SK-N-SH treated with all-trans-retinoic acid at 6 μM for 48 hours (cell line): ENCODE measurements around the gene PLGRKT.

Experiments used
- ATAC-seq: fragments of 200-7000 bp; cut with Tn5 transposase; 3 replicates; pipeline ENCODE4 v1.9.1; 2020; ENCODE audit warnings: mild to moderate bottlenecking, moderate library complexity
- ARNTL ChIP-seq: fragments of 450-650 bp; formaldehyde crosslinking; IDR thresholded peaks from 2 replicates; pipeline ENCODE4 v1.5.0; 2020; ENCODE audit warnings: low read depth, mild to moderate bottlenecking, moderate library complexity, borderline replicate concordance
- BACH2 ChIP-seq: fragments of 250-450 bp; sonication (Bioruptor Pico); IDR thresholded peaks from 2 replicates; pipeline ENCODE4 v1.9.0; 2021; ENCODE audit warnings: mild to moderate bottlenecking, borderline replicate concordance
- CSDC2 ChIP-seq: fragments of 250-450 bp; sonication (Bioruptor Pico); IDR thresholded peaks from 2 replicates; pipeline ENCODE4 v1.5.0; 2020; ENCODE audit warnings: mild to moderate bottlenecking, moderate library complexity
- CSRNP3 ChIP-seq: fragments of 250-450 bp; sonication (Bioruptor Pico); IDR thresholded peaks from 2 replicates; pipeline ENCODE4 v1.5.1; 2021; ENCODE audit warnings: mild to moderate bottlenecking, moderate library complexity
- ESRRG ChIP-seq: fragments of 250-450 bp; sonication (Bioruptor Pico); IDR thresholded peaks from 2 replicates; pipeline ENCODE4 v1.6.1; 2021; ENCODE audit warnings: mild to moderate bottlenecking
- GLIS3 ChIP-seq: fragments of 250-450 bp; sonication (Bioruptor Pico); IDR thresholded peaks from 2 replicates; pipeline ENCODE4 v1.5.0; 2020; ENCODE audit warnings: mild to moderate bottlenecking, moderate library complexity
- ISL1 ChIP-seq: fragments of 250-450 bp; sonication (Bioruptor Pico); IDR thresholded peaks from 2 replicates; pipeline ENCODE4 v2.1.2; 2022; ENCODE audit warnings: mild to moderate bottlenecking, moderate library complexity
- OSR1 ChIP-seq: fragments of 250-450 bp; sonication (Bioruptor Pico); IDR thresholded peaks from 2 replicates; pipeline ENCODE4 v1.8.0; 2022; ENCODE audit warnings: moderate library complexity, mild to moderate bottlenecking, inconsistent platforms
- PATZ1 ChIP-seq: fragments of 250-450 bp; sonication (Bioruptor Pico); IDR thresholded peaks from 2 replicates; pipeline ENCODE4 v1.8.0; 2020; ENCODE audit warnings: mild to moderate bottlenecking, moderate library complexity, borderline replicate concordance
- POU6F1 ChIP-seq: fragments of 250-450 bp; sonication (Bioruptor Pico); IDR thresholded peaks from 2 replicates; pipeline ENCODE4 v1.8.0; 2021; ENCODE audit warnings: low read depth, mild to moderate bottlenecking, moderate library complexity, borderline replicate concordance
- PPARA ChIP-seq: fragments of 250-450 bp; sonication (Bioruptor Pico); IDR thresholded peaks from 2 replicates; pipeline ENCODE4 v1.5.0; 2020; ENCODE audit warnings: mild to moderate bottlenecking, borderline replicate concordance
- RARB ChIP-seq: fragments of 250-450 bp; sonication (Bioruptor Pico); IDR thresholded peaks from 2 replicates; pipeline ENCODE4 v1.8.0; 2021; ENCODE audit warnings: mild to moderate bottlenecking, moderate library complexity
- SNAI2 ChIP-seq: fragments of 250-450 bp; sonication (Bioruptor Pico); IDR thresholded peaks from 2 replicates; pipeline ENCODE4 v1.5.0; 2020; ENCODE audit warnings: mild to moderate bottlenecking, moderate library complexity
- TCF4 ChIP-seq: fragments of 250-450 bp; sonication (Bioruptor Pico); IDR thresholded peaks from 2 replicates; pipeline ENCODE4 v1.8.0; 2021; ENCODE audit warnings: mild to moderate bottlenecking, moderate library complexity, borderline replicate concordance
- TOX ChIP-seq: fragments of 250-450 bp; sonication (Bioruptor Pico); IDR thresholded peaks from 2 replicates; pipeline ENCODE4 v1.8.0; 2021; ENCODE audit warnings: mild to moderate bottlenecking, moderate library complexity, borderline replicate concordance
- ZC3H10 ChIP-seq: fragments of 250-450 bp; sonication (Bioruptor Pico); IDR thresholded peaks from 2 replicates; pipeline ENCODE4 v1.5.1; 2021; ENCODE audit warnings: mild to moderate bottlenecking, moderate library complexity
- ZFP3 ChIP-seq: fragments of 250-450 bp; sonication (Bioruptor Pico); IDR thresholded peaks from 2 replicates; pipeline ENCODE4 v1.5.0; 2020; ENCODE audit warnings: mild to moderate bottlenecking, moderate library complexity
- ZNF565 ChIP-seq: fragments of 450-650 bp; formaldehyde crosslinking; conservative IDR thresholded peaks from 2 replicates; pipeline ENCODE4 v1.5.0; 2020; ENCODE audit warnings: low read depth, mild to moderate bottlenecking, moderate library complexity
- ZNF70 ChIP-seq: fragments of 450-650 bp; formaldehyde crosslinking; IDR thresholded peaks from 2 replicates; pipeline ENCODE4 v1.5.0; 2020; ENCODE audit warnings: mild to moderate bottlenecking, moderate library complexity
- ZNF8 ChIP-seq: fragments of 450-650 bp; formaldehyde crosslinking; IDR thresholded peaks from 2 replicates; pipeline ENCODE4 v1.5.0; 2020; ENCODE audit warnings: mild to moderate bottlenecking, moderate library complexity
- TF ChIP-seq, protein P1 (sequence below): fragments of 250-450 bp; sonication (Bioruptor Pico); IDR thresholded peaks from 2 replicates; pipeline ENCODE4 v1.5.0; 2020; ENCODE audit warnings: mild to moderate bottlenecking, moderate library complexity
- TF ChIP-seq, protein P2 (sequence below): fragments of 250-450 bp; sonication (Bioruptor Pico); IDR thresholded peaks from 2 replicates; pipeline ENCODE4 v1.5.1; 2020; ENCODE audit warnings: low read depth, mild to moderate bottlenecking, moderate library complexity

Gene PLGRKT

GRCh38 chr9:5453004-5453403, 15.3 kb upstream of the PLGRKT start:
- TF ChIP-seq CSDC2 (CRISPR knock-in tag) (no peak), ISL1 (CRISPR knock-in tag) (no peak), GLIS3 (CRISPR knock-in tag) (no peak), BACH2 (CRISPR knock-in tag) (no peak), ARNTL (CRISPR knock-in tag) (no peak), OSR1 (CRISPR knock-in tag) (no peak), ZNF8 (CRISPR knock-in tag) (no peak), TCF4 (CRISPR knock-in tag) (no peak), ESRRG (no peak), CSRNP3 (CRISPR knock-in tag) (no peak), PPARA (CRISPR knock-in tag) (no peak), TOX (CRISPR knock-in tag) (no peak), ZNF565 (CRISPR knock-in tag) (no peak), ZFP3 (CRISPR knock-in tag) (no peak), ZNF70 (no peak), POU6F1 (CRISPR knock-in tag) (no peak)
- TF ChIP-seq, protein P1, sequence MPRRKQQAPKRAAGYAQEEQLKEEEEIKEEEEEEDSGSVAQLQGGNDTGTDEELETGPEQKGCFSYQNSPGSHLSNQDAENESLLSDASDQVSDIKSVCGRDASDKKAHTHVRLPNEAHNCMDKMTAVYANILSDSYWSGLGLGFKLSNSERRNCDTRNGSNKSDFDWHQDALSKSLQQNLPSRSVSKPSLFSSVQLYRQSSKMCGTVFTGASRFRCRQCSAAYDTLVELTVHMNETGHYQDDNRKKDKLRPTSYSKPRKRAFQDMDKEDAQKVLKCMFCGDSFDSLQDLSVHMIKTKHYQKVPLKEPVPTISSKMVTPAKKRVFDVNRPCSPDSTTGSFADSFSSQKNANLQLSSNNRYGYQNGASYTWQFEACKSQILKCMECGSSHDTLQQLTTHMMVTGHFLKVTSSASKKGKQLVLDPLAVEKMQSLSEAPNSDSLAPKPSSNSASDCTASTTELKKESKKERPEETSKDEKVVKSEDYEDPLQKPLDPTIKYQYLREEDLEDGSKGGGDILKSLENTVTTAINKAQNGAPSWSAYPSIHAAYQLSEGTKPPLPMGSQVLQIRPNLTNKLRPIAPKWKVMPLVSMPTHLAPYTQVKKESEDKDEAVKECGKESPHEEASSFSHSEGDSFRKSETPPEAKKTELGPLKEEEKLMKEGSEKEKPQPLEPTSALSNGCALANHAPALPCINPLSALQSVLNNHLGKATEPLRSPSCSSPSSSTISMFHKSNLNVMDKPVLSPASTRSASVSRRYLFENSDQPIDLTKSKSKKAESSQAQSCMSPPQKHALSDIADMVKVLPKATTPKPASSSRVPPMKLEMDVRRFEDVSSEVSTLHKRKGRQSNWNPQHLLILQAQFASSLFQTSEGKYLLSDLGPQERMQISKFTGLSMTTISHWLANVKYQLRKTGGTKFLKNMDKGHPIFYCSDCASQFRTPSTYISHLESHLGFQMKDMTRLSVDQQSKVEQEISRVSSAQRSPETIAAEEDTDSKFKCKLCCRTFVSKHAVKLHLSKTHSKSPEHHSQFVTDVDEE (CRISPR knock-in tag), result no peak
- no peak for ATAC-seq

- no peak for ATAC-seq
- TF ChIP-seq ISL1 (CRISPR knock-in tag) (no peak), OSR1 (CRISPR knock-in tag) (no peak), ZC3H10 (CRISPR knock-in tag) (no peak), PATZ1 (CRISPR knock-in tag) (no peak), ESRRG (no peak), ZNF70 (no peak), RARB (CRISPR knock-in tag) (no peak), ARNTL (CRISPR knock-in tag) (no peak), CSDC2 (CRISPR knock-in tag) (no peak), SNAI2 (CRISPR knock-in tag) (no peak), ZNF565 (CRISPR knock-in tag) (no peak), ZFP3 (CRISPR knock-in tag) (no peak), ZNF8 (CRISPR knock-in tag) (no peak), BACH2 (CRISPR knock-in tag) (no peak)
- TF ChIP-seq, protein P1 (CRISPR knock-in tag), result no peak
- TF ChIP-seq, protein P2, sequence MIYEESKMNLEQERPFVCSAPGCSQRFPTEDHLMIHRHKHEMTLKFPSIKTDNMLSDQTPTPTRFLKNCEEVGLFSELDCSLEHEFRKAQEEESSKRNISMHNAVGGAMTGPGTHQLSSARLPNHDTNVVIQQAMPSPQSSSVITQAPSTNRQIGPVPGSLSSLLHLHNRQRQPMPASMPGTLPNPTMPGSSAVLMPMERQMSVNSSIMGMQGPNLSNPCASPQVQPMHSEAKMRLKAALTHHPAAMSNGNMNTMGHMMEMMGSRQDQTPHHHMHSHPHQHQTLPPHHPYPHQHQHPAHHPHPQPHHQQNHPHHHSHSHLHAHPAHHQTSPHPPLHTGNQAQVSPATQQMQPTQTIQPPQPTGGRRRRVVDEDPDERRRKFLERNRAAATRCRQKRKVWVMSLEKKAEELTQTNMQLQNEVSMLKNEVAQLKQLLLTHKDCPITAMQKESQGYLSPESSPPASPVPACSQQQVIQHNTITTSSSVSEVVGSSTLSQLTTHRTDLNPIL, result no peak
Measured at GRCh38 chr9:5452286-5452609, 14.5 kb upstream of the PLGRKT start.
